NB4 (cell line): Measurements from ENCODE around the gene MOB3B.

Source experiments
- DNase-seq: peaks from one replicate; pipeline ENCODE4 v3.0.0; 2010; ENCODE audit warnings: low read depth
- H3K4me3 ChIP-seq: one replicate; pipeline ENCODE4 v1.5.1; 2011; ENCODE audit warnings: mild to moderate bottlenecking, low read depth, low read length, moderate library complexity
- MYC ChIP-seq: IDR thresholded peaks from 2 replicates; pipeline ENCODE4 v1.6.1; 2011; ENCODE audit warnings: low read depth, low read length
- POLR2A ChIP-seq: IDR thresholded peaks from 2 replicates; pipeline ENCODE4 v1.6.1; 2011; ENCODE audit warnings: mild to moderate bottlenecking; ENCODE audit not compliant: insufficient read length; ENCODE audit errors: extremely low read depth
- TF ChIP-seq, protein P1 (sequence below): IDR thresholded peaks from 2 replicates; pipeline ENCODE4 v1.6.1; 2011; ENCODE audit warnings: low read depth, low read length
- TF ChIP-seq, protein P2 (sequence below): IDR thresholded peaks from one replicate; pipeline ENCODE4 v1.5.1; 2012; ENCODE audit warnings: low read depth, low read length

MOB3B gene

DNA sequence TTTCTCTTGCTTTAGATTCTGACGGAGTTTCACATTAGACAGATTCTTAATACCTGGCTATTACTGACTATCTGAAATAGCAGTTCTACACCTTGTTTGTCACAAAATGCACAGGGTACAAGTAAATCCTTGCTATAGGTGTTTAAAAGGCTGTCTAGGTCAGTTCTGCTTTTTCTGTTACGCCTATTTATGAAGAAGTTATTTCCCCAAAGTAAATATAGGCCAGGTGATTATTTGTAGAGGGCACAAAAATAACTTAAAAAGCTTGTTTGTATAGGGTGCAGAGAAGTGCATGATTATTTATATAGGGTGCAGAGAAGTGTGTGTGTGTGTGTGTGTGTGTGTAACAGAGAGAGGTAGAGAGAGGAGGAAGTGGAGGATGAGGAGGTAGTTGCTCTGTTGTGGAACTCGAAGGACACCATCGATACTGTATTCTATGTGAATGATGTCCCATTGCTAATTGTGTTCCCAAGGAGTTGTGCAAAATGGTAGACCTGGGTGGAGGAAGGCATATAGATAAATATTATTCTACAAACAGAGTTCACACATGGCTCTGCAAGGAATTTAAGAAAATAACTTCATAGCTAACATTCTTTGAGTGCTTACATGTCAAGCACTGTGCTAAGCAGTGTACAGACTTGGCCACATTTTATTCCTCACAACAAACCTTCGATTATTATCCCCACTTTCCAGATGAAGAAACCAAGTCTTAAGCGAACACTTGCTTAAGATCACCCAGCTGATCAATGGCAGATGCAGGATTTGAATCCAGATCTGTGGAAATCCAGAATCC lies 136.4 kb downstream of the MOB3B start:
- DNase-seq: no peak
- TF ChIP-seq, protein P1, sequence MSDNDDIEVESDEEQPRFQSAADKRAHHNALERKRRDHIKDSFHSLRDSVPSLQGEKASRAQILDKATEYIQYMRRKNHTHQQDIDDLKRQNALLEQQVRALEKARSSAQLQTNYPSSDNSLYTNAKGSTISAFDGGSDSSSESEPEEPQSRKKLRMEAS: no peak
- TF ChIP-seq, protein P2, sequence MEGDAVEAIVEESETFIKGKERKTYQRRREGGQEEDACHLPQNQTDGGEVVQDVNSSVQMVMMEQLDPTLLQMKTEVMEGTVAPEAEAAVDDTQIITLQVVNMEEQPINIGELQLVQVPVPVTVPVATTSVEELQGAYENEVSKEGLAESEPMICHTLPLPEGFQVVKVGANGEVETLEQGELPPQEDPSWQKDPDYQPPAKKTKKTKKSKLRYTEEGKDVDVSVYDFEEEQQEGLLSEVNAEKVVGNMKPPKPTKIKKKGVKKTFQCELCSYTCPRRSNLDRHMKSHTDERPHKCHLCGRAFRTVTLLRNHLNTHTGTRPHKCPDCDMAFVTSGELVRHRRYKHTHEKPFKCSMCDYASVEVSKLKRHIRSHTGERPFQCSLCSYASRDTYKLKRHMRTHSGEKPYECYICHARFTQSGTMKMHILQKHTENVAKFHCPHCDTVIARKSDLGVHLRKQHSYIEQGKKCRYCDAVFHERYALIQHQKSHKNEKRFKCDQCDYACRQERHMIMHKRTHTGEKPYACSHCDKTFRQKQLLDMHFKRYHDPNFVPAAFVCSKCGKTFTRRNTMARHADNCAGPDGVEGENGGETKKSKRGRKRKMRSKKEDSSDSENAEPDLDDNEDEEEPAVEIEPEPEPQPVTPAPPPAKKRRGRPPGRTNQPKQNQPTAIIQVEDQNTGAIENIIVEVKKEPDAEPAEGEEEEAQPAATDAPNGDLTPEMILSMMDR: no peak
- TF ChIP-seq POLR2A (no peak), MYC (no peak)
- H3K4me3 ChIP-seq: no peak overlapping the region

DNA sequence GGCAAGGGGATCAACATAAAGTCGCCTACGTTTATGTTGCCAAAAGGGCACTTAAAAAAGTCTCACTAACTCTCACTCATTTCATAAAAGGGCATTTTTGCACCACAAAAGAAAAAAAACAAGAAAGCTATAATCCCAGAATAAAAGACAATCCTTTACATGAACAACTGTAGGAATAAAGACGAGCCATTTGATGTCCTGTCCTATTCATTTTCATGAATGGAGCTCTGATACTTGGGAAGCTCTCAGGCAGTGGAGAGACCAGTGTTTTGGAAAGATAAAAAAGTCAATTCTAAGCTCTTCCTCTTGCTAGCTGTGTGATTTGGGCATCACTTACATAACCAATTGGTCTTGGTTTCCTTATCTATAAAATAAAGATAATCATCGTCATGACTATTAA lies 137.2 kb downstream of the MOB3B start:
- no peak overlapping the region for H3K4me3 ChIP-seq
- DNase-seq: no peak
- TF ChIP-seq, protein P1: no peak
- no peak for TF ChIP-seq MYC
- TF ChIP-seq, protein P2: no peak
- TF ChIP-seq POLR2A: no peak

DNA sequence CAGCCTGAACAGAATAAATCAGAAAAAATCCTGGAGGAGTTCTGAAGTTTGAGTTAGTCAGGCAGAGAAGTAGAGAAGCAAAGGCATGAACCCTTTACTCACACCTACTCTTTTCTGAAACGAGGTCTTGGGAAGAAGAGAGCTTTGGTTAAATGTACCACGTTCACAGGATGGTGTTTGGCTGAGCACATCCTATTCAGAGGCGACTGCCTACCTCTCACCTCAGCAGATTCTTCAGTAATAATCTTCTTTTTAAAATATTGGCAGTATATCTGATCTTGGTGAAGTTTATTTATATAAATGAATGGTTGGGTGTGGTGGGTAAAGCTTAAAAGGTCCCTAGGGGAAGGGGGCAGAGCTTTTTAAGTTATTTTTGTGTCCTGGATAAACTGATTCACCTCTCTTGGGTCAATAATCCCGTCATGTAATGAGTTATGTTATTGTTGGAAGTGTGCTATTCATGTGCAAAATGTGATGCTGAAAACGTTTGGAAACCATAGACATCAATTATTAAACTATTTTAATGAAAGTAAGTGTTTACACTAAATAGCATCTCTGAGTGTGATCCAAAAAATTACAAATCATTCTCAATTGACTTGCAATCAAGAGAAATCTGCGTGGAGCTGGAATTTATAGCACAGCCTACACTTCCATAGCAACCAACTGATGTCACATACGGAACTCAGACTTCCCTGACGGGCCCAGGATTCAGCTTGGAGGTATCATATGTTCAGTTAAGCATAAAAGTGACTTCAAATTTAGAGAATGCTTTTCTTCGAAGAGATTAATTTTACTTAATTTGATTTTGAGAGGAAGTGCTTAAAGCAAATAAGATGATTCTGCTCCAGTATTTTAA lies 138.3 kb downstream of the MOB3B start:
- DNase-seq: no peak
- no peak overlapping the region for H3K4me3 ChIP-seq
- TF ChIP-seq, protein P1: no peak
- TF ChIP-seq, protein P2: no peak
- TF ChIP-seq MYC: no peak
- TF ChIP-seq POLR2A: no peak

DNA sequence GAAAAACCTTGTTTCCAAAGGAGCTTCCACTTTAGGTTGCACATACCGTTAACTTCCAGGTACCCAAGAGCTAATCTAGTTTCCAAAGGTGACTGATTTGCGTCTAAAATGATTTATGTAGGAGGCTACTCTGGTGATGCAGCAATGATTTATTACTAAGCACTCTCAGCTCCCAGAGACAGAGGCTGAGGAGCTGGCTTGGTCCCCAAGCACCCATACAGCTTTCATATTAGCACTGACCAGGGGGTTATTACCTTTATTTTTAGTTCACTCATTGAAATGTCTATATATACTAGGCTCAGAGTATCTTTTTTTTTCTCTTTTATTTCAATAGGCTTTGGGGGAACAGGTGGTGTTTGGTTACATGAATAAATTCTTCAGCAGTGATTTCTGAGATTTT lies 141.5 kb downstream of the MOB3B start:
- no peak overlapping the region for H3K4me3 ChIP-seq
- no peak for TF ChIP-seq POLR2A
- TF ChIP-seq, protein P2: no peak
- no peak for TF ChIP-seq MYC
- TF ChIP-seq, protein P1: no peak
- DNase-seq: no peak

DNA sequence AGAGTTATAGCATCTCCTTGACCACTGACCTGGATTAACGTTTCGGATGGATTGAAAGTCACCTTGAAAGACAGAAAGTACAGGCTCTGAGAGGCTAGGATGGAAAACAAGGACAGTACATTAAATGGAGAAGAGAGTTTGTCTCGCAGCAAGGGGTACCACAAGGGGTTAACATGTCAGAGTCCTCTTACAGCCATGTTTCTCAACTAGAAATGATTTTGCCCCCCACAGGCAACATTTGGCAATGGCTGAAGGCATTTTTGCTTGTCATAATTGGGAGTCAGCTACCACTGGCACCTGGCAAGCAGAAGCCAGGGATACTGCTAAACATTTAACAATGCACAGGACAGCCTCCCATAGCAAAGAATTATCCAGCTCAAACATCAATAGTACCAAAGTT lies 141.9 kb downstream of the MOB3B start:
- TF ChIP-seq POLR2A (no peak), MYC (no peak)
- TF ChIP-seq, protein P1: no peak
- TF ChIP-seq, protein P2: no peak
- DNase-seq: peak; percentile 25
- H3K4me3 ChIP-seq: no peak overlapping the region
